Activated CD8-positive, alpha-beta memory T cell treated with anti-CD3 and anti-CD28 coated beads, Interleukin-2, amount 50 U/mL, for 1 hour (primary cell): Measurements from ENCODE around the gene ATP2B3.

Source experiments
- DNase-seq: peaks from one replicate; pipeline ENCODE4 v3.0.0-alpha.2; 2020; ENCODE audit errors: extremely low read depth

ATP2B3 gene

GRCh38 chrX:153488231-153488914, 29.1 kb upstream of the ATP2B3 start:
- no peak for DNase-seq

- no peak for DNase-seq
These were observed 27.1 kb upstream of the ATP2B3 start for GRCh38 chrX:153490217-153490930.

GRCh38 chrX:153491351-153491914, 26.0 kb upstream of the ATP2B3 start:
- DNase-seq, result no peak

- no peak for DNase-seq
These were observed 25.5 kb upstream of the ATP2B3 start for GRCh38 chrX:153491918-153492317.

GRCh38 chrX:153492543-153492942, 24.9 kb upstream of the ATP2B3 start:
- no peak for DNase-seq

- no peak for DNase-seq
These were observed 24.4 kb upstream of the ATP2B3 start for GRCh38 chrX:153493085-153493484.

- no peak for DNase-seq
These were observed 23.4 kb upstream of the ATP2B3 start for GRCh38 chrX:153494061-153494460.

- no peak for DNase-seq
These were observed 22.7 kb upstream of the ATP2B3 start, which contains the start of gene BGN for GRCh38 chrX:153494541-153495361. TSS of gene BGN (plus strand) at chrX:153494980. CDS start at chrX:153504632, 9,652 bp downstream.

- DNase-seq, result no peak
These were observed 22.1 kb upstream of the ATP2B3 start for GRCh38 chrX:153495362-153495751.

- DNase-seq, result no peak
These were observed 21.4 kb upstream of the ATP2B3 start for GRCh38 chrX:153495903-153496589.

- no peak for DNase-seq
These were observed 20.9 kb upstream of the ATP2B3 start for GRCh38 chrX:153496590-153496959.

GRCh38 chrX:153498453-153498852, 19.0 kb upstream of the ATP2B3 start:
- no peak for DNase-seq

- no peak for DNase-seq
These were observed 18.1 kb upstream of the ATP2B3 start for GRCh38 chrX:153499341-153499740.

GRCh38 chrX:153499876-153500275, 17.6 kb upstream of the ATP2B3 start:
- DNase-seq, result no peak

- DNase-seq, result no peak
These were observed 16.7 kb upstream of the ATP2B3 start for GRCh38 chrX:153500676-153501280.

- no peak for DNase-seq
These were observed 15.9 kb upstream of the ATP2B3 start for GRCh38 chrX:153501530-153501929.

GRCh38 chrX:153502131-153502530, 15.3 kb upstream of the ATP2B3 start:
- no peak for DNase-seq

- no peak for DNase-seq
These were observed 14.6 kb upstream of the ATP2B3 start for GRCh38 chrX:153502796-153503195.

GRCh38 chrX:153504445-153505016, 12.9 kb upstream of the ATP2B3 start:
- DNase-seq, result no peak

- no peak for DNase-seq
These were observed 12.1 kb upstream of the ATP2B3 start for GRCh38 chrX:153505361-153505760.
